Raji (cell line): ENCODE measurements around the gene KLHL8.

Experiments
- POLR2A ChIP-seq: IDR thresholded peaks from 2 replicates; pipeline ENCODE4 v1.6.1; 2011; ENCODE audit warnings: low read depth, low read length, control low read depth; ENCODE audit not compliant: insufficient read depth

Gene KLHL8

DNA sequence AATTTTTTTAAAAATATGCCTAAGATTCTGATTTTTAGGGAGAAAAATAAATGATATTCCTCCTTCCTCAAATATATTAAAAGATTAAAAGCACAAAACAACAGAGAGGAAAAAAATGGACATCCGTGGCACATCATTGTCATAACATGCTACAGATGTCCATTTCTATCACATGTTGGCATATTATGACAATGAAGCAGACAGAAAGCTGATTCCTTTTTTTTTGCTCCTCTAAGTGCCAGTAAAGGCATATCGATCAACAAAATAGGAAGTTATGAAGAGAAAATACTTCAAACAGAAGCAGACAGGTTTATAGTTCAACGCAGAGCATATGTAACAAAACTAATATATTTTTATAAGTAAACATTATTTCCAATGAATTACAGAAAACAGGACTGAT is 11.2 kb downstream of the KLHL8 start:
- TF ChIP-seq POLR2A = no peak

DNA sequence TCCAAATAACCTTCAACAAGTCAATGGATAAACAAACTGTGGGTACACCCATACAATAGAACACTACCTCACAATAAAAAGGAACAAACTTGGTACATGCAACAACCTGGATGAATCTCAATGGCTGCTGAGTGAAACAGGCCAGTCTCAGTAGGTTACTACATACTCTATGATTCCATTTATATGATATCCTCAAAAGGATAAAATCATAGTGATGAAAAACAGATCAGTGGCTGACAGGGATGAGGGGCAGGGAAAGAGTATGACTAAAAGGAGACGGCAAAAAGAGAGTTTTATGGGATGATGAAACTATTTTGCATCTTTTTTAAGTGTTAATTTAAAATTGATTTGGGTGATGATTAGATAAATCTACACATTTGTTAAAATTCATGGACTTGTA is 15.9 kb downstream of the KLHL8 start:
- no peak for TF ChIP-seq POLR2A

DNA sequence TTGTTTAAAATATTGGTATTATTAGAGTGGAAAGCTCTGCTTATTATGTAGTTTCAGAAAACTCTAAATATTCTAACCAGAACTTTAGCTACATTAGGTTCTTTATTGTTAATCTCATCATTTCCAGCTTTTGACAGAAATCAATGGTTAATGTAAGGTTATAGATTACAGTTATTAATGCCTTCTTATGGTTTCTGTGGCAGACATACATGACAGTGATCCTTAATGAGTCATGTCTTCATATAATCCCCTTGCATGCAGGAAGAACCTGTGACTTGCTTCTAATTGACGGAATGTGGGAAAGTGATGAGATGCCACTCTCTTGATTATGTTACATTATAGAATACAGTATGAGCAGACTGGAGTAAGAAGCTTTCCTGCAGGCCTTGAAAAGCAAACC is 23.5 kb downstream of the KLHL8 start:
- no peak for TF ChIP-seq POLR2A

DNA sequence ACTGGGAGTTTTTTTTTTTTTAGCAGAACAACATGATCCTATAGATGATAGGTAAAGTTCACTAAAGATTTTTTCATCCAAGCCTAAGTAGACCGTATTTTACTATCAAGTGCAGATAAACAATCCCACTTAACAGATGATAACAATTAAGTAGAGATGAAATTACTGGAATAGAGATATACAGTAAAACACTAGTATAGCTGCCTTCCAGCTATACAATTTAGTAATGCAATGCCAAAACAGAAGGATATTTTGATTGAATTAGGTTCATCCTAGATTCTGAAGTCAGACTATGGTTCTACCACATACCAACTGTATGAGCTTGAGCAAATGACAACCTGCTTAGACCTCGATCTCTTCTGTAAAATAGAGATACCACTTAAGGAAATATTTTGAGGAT is 24.3 kb downstream of the KLHL8 start:
- TF ChIP-seq POLR2A = no peak

DNA sequence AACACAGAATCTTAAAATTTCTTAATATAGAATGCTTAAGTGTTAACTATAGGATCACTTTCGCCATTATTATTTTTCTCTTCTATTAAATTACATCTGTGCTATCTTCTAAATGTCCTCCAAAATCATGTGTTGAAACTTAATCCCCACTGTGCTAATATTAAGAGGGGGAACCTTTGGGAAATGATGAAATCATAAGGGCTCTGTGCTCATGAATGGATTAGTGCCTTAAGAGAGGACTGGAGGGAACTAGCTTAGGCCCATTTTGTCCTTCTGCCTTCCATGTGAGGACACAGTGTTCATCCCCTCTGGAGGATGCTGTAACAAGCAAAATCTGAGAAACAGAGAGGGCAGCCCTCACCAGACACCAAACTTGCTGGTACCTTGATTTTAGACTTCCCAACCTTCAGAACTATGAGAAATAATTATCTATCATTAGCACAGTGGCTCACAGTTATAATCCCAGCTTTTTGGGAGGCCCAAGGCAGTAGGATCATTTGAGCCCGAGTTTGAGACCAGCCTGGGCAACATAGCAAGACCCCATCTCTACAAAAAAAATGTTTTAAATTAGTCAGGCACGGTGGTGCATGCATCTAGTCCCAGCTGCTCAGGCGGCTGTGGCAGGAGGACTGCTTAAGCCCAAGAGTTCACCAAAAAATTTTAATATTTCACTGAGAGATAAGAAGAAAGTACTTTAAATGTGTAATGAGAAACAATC is 26.3 kb downstream of the KLHL8 start:
- no peak for TF ChIP-seq POLR2A

DNA sequence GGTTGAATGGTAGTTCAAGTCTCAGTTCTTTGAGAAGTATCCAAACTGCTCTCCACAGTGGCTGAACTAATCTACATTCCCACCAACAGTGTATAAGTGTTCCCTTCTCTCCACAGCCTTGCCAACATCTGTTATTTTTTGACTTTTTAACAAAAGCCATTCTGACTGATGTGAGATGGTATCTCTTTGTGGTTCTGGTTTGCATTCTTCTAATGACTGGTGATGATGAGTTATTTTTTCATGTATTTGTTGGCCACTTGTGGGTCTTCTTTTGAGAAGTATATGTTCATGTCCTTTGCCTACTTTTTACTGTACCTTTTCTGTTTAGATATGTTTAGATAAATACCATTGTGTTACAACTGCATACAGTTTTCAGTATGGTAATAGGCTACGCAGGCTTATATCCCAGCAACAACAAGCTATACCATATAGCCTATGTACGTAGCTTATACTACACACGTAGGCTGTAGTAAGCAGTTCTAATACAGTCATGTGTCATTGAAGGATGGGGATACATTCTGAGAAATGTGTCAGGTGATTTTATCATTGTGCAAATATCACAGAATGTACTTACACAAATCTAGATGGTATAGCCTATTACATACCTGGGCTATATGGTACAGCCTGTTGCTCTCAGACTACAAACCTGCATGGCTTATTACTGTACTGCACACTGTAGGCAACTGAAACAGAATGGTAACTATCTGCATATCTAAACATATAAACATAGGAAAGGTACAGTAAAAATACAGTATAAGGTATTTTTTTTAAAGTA is 28.1 kb downstream of the KLHL8 start:
- TF ChIP-seq POLR2A = no peak

DNA sequence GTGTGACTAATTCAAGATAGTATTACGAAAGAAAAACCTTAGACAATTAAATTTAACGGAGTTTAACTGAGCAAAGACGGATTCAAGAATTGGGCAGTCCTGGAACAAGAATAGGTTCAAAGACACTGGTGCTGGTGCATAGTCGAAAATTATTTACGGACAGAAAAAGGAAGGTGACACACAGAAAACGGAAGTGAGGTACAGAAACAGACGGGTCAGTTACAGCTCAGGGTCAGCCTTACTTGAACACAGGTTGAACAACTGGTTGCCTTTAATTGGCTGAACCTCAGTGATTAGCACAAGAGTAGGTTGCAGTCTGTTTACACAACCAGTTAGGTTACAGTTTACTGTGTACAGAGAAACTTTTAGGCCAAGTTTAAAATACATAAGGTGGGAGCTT is 31.5 kb downstream of the KLHL8 start:
- no peak for TF ChIP-seq POLR2A

DNA sequence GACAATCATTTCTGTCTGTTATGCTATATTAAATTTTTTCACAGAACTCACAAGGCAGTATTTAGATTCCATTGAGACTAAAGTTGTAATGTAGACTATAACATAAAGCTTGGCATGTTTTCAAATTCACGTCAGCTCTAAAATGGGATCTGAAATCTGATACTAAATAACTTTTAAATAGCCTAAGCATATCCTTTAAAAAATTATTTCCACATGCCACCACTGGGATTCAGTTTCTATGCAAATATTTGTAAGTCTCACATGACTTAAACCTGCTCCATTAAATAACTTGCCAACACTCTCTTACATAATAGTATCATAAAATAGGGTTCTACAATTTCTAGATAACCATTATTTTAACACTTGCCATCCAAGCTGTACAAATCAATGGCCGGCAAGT is 32.4 kb downstream of the KLHL8 start:
- no peak for TF ChIP-seq POLR2A

DNA sequence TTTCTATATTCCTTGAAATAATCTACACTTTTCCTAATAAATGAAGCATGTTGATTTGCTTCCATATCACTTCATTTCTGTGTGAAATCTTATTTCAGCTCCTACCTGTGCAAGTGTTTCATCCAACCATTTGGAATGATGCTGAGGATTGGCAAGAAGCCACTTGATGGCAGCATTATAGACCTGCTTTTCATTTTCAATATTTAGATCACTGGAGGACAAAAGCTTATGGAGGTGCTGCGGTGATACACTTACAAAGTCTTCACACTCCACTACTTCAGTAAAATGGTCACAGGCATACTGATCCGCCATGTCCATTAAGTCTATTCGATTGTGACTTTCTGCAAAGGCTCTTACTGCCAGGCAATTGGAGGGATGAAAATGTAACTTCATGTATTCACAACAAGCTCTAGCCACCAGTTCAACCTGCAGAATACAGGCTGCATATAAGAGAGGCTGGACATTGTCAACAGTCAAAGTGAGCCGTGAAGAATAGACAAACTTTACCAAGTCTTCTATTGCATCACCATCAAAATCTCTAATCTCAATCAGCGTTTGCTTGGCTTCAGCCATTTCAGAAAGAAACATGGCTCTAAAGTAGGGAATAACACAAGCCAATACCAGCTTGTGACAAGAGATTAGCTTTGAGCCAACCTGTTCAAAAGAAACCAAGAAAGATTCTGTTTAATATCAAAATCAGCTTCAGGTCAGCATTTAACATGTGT is 35.1 kb downstream of the KLHL8 start:
- TF ChIP-seq POLR2A = no peak

DNA sequence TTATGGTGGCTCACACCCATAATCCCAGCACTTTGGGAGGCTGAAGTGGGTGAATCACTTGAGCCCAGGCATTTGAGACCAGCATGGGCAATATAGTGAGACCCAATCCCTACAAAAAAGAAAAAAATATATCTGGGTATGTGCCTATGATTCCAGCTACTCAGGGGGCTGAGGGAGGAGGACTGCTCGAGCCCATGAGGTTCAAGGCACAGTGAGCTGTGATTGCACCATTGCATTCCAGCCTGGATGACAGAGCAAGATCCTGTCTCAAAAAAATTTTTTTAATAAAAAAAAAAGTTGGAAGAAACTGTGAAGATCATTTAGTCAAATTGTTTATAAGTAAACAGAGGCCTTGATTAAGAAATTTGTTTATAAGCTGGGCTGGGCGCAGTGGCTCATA is 39.7 kb downstream of the KLHL8 start:
- TF ChIP-seq POLR2A = no peak

DNA sequence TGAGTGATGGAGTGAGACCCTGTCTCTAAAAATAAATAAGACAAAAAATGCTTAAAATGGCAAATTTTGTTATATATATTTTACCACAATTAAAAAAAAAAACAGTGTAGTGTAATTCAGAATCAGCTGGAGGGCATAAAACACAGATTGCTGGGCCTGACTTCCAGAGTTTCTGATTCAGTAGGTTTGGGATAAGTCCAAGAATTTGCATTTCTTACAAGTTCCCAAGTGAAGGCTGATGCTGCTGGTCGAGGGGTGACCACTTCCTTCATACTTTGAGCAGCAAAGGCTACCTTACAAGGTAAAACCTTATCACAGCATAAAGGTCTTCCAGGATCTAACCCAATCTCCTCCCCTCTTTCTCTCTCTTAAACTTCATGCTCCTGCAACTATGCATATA is 40.7 kb downstream of the KLHL8 start:
- no peak for TF ChIP-seq POLR2A

DNA sequence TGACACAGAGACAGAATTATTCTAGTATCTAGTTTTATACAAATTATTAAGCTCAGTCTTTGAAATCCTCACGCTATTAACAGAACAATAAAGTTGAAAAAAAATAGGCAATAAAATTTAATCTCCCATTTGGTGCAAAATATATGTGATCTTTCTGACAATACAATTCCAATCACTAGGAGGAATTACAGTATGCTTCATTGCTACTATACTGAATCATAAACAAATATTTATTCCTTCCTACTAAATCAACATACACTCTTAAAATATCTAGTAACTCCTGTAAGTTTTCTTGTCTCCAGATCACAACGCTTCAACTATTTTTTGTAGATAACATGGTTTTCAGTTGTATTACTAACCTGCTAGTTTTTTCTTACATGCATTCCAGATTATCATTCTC is 45.7 kb downstream of the KLHL8 start:
- no peak for TF ChIP-seq POLR2A

DNA sequence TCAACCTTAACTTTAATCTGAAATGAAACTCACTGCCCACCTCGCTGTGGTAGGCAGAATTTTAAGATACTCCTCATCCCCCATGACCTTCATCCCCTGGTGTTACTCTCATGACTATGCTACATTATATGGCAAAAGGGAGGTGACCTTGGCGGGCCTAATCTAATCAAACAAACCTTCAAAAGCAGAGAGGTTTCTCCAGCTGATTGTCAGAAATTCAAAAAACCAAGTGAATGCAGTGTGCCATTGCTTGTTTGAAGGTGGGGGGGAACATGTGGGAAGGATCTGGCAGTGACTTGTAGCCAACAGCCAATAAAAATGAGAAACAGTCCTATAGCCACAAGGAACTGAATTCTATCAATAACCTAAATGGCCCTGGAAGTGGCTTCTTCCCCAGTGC is 48.5 kb downstream of the KLHL8 start:
- no peak for TF ChIP-seq POLR2A

DNA sequence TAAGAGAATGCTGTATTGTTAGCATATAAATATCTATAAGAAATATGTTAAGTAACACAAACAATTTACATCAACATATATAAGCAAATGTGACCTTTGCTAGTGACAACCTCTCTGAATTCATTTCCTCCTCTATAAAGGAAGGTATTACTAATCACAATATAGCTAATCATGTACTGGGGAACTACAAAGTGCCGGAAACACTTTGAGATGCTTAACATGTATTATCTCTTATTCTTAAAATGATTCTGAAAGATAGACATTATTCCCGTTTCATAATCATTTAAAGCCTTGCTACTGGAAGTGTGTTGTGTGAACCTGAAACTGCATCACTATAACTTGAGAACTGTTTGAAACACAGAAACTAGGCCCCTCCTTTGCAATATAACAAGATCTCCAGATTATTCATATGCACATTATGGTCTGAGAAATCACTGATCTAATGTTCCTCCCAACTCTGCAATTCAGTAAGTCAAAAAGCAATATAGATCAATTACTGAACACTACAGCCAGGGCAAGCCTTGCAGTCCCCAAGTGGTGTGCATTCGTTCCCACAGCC is 54.0 kb downstream of the KLHL8 start:
- TF ChIP-seq POLR2A = no peak

DNA sequence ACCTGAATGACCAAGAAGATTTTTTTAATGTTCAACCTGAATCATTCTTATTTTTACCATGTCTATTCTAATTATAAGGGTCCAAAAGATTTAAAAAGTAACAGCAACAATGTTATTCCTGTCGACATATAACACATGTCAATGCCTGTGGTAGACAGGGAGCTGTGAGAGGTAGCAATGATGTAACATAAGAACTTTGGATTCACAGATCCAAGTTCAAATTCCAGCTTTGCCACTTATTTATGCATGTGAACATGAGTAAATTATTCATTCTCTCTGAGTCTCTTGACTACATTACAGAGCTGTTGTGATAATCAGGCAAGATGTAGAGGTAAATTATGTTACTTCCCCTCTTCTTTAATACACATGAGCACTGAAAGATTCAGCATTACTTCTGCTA is 54.5 kb downstream of the KLHL8 start:
- TF ChIP-seq POLR2A = no peak

DNA sequence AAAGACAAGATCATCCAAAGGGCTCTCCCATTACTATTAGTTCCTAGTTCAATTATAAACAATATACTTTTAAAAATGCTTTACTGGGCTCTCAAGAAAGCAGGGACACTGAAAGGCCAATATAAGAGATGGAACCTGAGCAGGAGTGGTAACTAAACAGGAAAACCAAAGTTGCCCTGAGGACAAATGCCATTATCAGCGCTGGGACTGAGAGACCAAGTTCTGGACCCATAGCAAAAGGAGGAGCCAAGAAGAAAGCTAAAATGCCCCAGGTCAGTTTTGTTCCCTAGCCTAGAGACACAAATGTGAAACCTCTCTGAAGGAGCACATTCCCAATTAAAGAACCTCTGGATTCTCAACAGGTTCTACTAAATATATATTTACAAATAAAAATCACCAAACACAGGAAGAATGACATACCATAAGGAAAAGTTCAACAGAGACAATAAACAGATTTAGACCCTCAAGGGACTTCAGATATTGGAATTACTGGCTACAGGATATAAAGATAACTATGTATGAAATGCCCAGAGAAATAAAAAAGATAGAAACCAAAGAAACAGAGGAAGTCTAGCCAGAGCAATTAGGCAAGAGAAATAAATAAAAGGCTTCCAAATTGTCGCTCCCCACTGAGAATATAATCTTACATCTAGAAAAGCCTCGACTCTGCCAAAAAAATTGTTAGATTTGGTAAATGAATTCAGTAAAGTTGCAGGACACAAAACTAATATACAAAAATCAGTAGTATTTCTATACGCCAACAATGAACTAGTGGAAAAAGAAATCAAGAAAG is 67.1 kb downstream of the KLHL8 start:
- TF ChIP-seq POLR2A = no peak
